H1 (cell line): ENCODE measurements around the gene EVC2. TPM values are rescaled to one million over a fixed set of nuclear protein-coding genes. Genes with fewer than 3 reads are reported as not detected.
A peak's percentile ranks its signal among the peaks of the same experiment; 100 is the strongest.

Experiments
- CTCF ChIA-PET: fragments of 300-600 bp; sonication (Branson Sonifier 250); formaldehyde crosslinking; loops from one replicate; lab custom pipeline; 2021; ENCODE audit not compliant: partially characterized antibody; lab: Charles Lee
- POLR2A ChIA-PET: fragments of 300-600 bp; sonication (Branson Sonifier 250); formaldehyde crosslinking; loops from one replicate; lab custom pipeline; 2021; ENCODE audit warnings: inconsistent platforms; ENCODE audit not compliant: partially characterized antibody; lab: Charles Lee
- DNase-seq, 2 experiments: peaks; one replicate each; pipeline versions ENCODE4 v3.0.0 to v3.0.0-alpha.2; 2010 to 2022; ENCODE audit warnings: low spot score in 2 of 2, low read depth in 1 of 2, mixed read lengths in 1 of 2
- FAIRE-seq: peaks from 2 replicates; lab custom pipeline; 2011; peaks lifted over from hg19 to GRCh38; lab: Jason Lieb, UNC
- H2AFZ ChIP-seq: 2 replicates; pipeline ENCODE4 v1.8.1; 2012; ENCODE audit warnings: low read length, inconsistent platforms
- H2AK5ac ChIP-seq: 2 replicates; pipeline ENCODE4 v1.6.1; 2013; ENCODE audit warnings: low read depth, low read length
- H2BK120ac ChIP-seq: replicated peaks from 2 replicates; pipeline ENCODE3; 2013; ENCODE audit warnings: low read depth, low read length, inconsistent platforms
- H2BK12ac ChIP-seq: 2 replicates; pipeline ENCODE4 v1.6.1; 2013; ENCODE audit warnings: low read depth, low read length
- H2BK15ac ChIP-seq: 2 replicates; pipeline ENCODE4 v1.6.1; 2013; ENCODE audit warnings: low read length
- H2BK20ac ChIP-seq: 2 replicates; pipeline ENCODE4 v1.6.1; 2013; ENCODE audit warnings: low read length
- H2BK5ac ChIP-seq: 2 replicates; pipeline ENCODE4 v1.6.1; 2013; ENCODE audit warnings: low read depth, low read length
- H3K14ac ChIP-seq: 2 replicates; pipeline ENCODE4 v1.6.1; 2013; ENCODE audit warnings: inconsistent platforms; ENCODE audit not compliant: insufficient read length
- H3K18ac ChIP-seq: 2 replicates; pipeline ENCODE4 v1.6.1; 2013; ENCODE audit warnings: low read length; ENCODE audit errors: extremely low read depth
- H3K23ac ChIP-seq: 2 replicates; pipeline ENCODE4 v1.6.1; 2013; ENCODE audit warnings: inconsistent platforms; ENCODE audit not compliant: insufficient read length
- H3K23me2 ChIP-seq: 2 replicates; pipeline ENCODE4 v1.6.1; 2013; ENCODE audit warnings: low read depth, low read length
- H3K27ac ChIP-seq: 2 replicates; pipeline ENCODE4 v1.6.1; 2011; ENCODE audit warnings: low read depth, low read length, inconsistent platforms
- H3K27me3 ChIP-seq, 4 experiments: replicated peaks in 1 of 4; 1 replicate in 1 of 4; 2 replicates in 3 of 4; pipeline versions ENCODE4 v1.6.1 to v1.8.1; 2011 to 2013; ENCODE audit warnings: low read length in 3 of 4, mild to moderate bottlenecking in 3 of 4, inconsistent platforms in 2 of 4, mixed read lengths in 2 of 4, moderate library complexity in 1 of 4; ENCODE audit not compliant: control insufficient read depth in 3 of 4, insufficient read depth in 3 of 4; ENCODE audit errors: extremely low read depth in 1 of 4
- H3K36me3 ChIP-seq, 4 experiments: 2 replicates each; pipeline versions ENCODE4 v1.6.1 to v1.8.1; 2011 to 2013; ENCODE audit warnings: mild to moderate bottlenecking in 4 of 4, low read length in 3 of 4, moderate library complexity in 2 of 4, control low read depth in 1 of 4, inconsistent platforms in 1 of 4; ENCODE audit not compliant: insufficient read depth in 4 of 4, control insufficient read depth in 2 of 4
- H3K4ac ChIP-seq: replicated peaks from 2 replicates; pipeline ENCODE3; 2013; ENCODE audit warnings: low read length, low read depth, mixed read lengths, inconsistent platforms; ENCODE audit not compliant: insufficient read length
- H3K4me1 ChIP-seq, 4 experiments: replicated peaks in 1 of 4; 1 replicate in 1 of 4; 2 replicates in 3 of 4; pipeline versions ENCODE4 v1.6.1 to v1.8.1; 2011 to 2013; ENCODE audit warnings: low read length in 3 of 4, inconsistent platforms in 2 of 4, mixed read lengths in 1 of 4; ENCODE audit not compliant: insufficient read depth in 4 of 4, control insufficient read depth in 3 of 4
- H3K4me2 ChIP-seq, 2 experiments: 2 replicates each; pipeline versions ENCODE4 v1.6.1 to v1.8.1; 2011 to 2013; ENCODE audit warnings: low read depth in 2 of 2, low read length in 2 of 2, control low read depth in 1 of 2, inconsistent platforms in 1 of 2, mild to moderate bottlenecking in 1 of 2; ENCODE audit not compliant: insufficient read depth in 1 of 2
- H3K4me3 ChIP-seq, 4 experiments: fragments of 200-600, 300-600 bp in 1 of 4; sonication (generic), shearing (Covaris generic), sonication (Bioruptor Twin) in 1 of 4; 2 replicates each; pipeline versions ENCODE4 v1.5.1 to v1.8.1; 2011 to 2016; ENCODE audit warnings: low read length in 4 of 4, low read depth in 3 of 4, control low read depth in 2 of 4, inconsistent platforms in 2 of 4, mild to moderate bottlenecking in 2 of 4, mixed read lengths in 1 of 4, moderate library complexity in 1 of 4; ENCODE audit not compliant: insufficient read depth in 2 of 4; ENCODE audit errors: extremely low read depth in 1 of 4
- H3K56ac ChIP-seq: replicated peaks from 2 replicates; pipeline ENCODE3; 2013; ENCODE audit warnings: low read depth, mild to moderate bottlenecking, mixed read lengths, low read length, inconsistent platforms; ENCODE audit not compliant: insufficient read length
- H3K79me1 ChIP-seq: 2 replicates; pipeline ENCODE4 v1.6.1; 2013; ENCODE audit warnings: low read depth, low read length, control low read depth
- H3K79me2 ChIP-seq, 2 experiments: 2 replicates each; pipeline versions ENCODE4 v1.6.1 to v1.8.1; 2012 to 2013; ENCODE audit warnings: low read length in 2 of 2, mild to moderate bottlenecking in 2 of 2, inconsistent platforms in 1 of 2; ENCODE audit not compliant: insufficient read depth in 2 of 2, control insufficient read depth in 1 of 2
- H3K9ac ChIP-seq, 4 experiments: replicated peaks in 1 of 4; 1 replicate in 1 of 4; 2 replicates in 3 of 4; pipeline versions ENCODE4 v1.6.1 to v1.8.1; 2011 to 2013; ENCODE audit warnings: low read depth in 3 of 4, low read length in 3 of 4, control low read depth in 2 of 4, mild to moderate bottlenecking in 2 of 4, moderate library complexity in 2 of 4, inconsistent platforms in 1 of 4; ENCODE audit errors: extremely low read depth in 1 of 4
- H3K9me3 ChIP-seq, 2 experiments: 2 replicates each; pipeline versions ENCODE4 v1.6.1 to v1.8.1; 2012 to 2013; ENCODE audit warnings: mild to moderate bottlenecking in 2 of 2, moderate library complexity in 2 of 2, control low read depth in 1 of 2, inconsistent platforms in 1 of 2, low read depth in 1 of 2, low read length in 1 of 2, mixed read lengths in 1 of 2; ENCODE audit not compliant: insufficient read depth in 2 of 2
- H4K20me1 ChIP-seq, 2 experiments: replicated peaks in 1 of 2; 2 replicates each; pipeline versions ENCODE3 to v1.8.1; 2011 to 2013; ENCODE audit warnings: inconsistent platforms in 2 of 2, low read length in 2 of 2, mild to moderate bottlenecking in 1 of 2; ENCODE audit not compliant: insufficient read depth in 2 of 2, control insufficient read depth in 1 of 2
- H4K5ac ChIP-seq: 2 replicates; pipeline ENCODE4 v1.6.1; 2013; ENCODE audit warnings: low read length, low read depth, mixed read lengths, inconsistent platforms; ENCODE audit not compliant: insufficient read length
- H4K8ac ChIP-seq: 2 replicates; pipeline ENCODE4 v1.8.0; 2013; ENCODE audit warnings: mild to moderate bottlenecking, moderate library complexity, low read length, inconsistent platforms; ENCODE audit not compliant: insufficient read depth; ENCODE audit errors: extremely low read depth
- H4K91ac ChIP-seq: replicated peaks from 2 replicates; pipeline ENCODE3; 2013; ENCODE audit warnings: low read length, mixed read lengths, inconsistent platforms; ENCODE audit not compliant: insufficient read length
- CHD2 ChIP-seq: IDR thresholded peaks from 2 replicates; pipeline ENCODE4 v1.6.1; 2012; ENCODE audit warnings: low read length, improper control_type of control experiment
- POU5F1 ChIP-seq: IDR thresholded peaks from 2 replicates; pipeline ENCODE4 v1.6.1; 2011; ENCODE audit warnings: low read depth, mild to moderate bottlenecking, low read length, moderate library complexity
- RAD21 ChIP-seq, 2 experiments: IDR thresholded peaks in 1 of 2; conservative IDR thresholded peaks in 1 of 2; 2 replicates each; pipeline ENCODE4 v1.6.1; 2011; ENCODE audit warnings: low read depth in 2 of 2, low read length in 2 of 2, improper control_type of control experiment in 1 of 2, inconsistent platforms in 1 of 2, mild to moderate bottlenecking in 1 of 2, moderate library complexity in 1 of 2
- RXRA ChIP-seq: IDR thresholded peaks from 2 replicates; pipeline ENCODE4 v1.6.1; 2011; ENCODE audit warnings: low read depth, mild to moderate bottlenecking, low read length, moderate library complexity; ENCODE audit not compliant: insufficient read depth
- WGBS, 2 experiments: shearing (Covaris generic) in 1 of 2; methylation state at CpG; one replicate each; pipeline versions ENCODE4 v1.1.6 to v1.1.7; 2013 to 2015; ENCODE audit warnings: low lambda C conversion rate in 2 of 2, mixed read lengths in 2 of 2, inconsistent platforms in 1 of 2, low coverage in 1 of 2, missing lambda C conversion rate in 1 of 2; ENCODE audit not compliant: insufficient replicate concordance in 2 of 2, insufficient coverage in 1 of 2, insufficient read length in 1 of 2; ENCODE audit errors: extremely low coverage in 1 of 2, missing lambda C conversion rate in 1 of 2; 5-methylcytosine and 5-hydroxymethylcytosine counted together
- polyA plus RNA-seq, 7 experiments: library from polyadenylated mRNA; depleted of rRNA in 3 of 7; stranded (reverse) in 5 of 7; unstranded in 2 of 7; fragments of >200 nt in 5 of 7; fragments of 200-250 nt in 2 of 7; gene quantifications; 1 replicate in 5 of 7; 2 replicates in 1 of 7; 4 replicates in 1 of 7; pipeline versions ENCODE4 v1.2.1 to v1.2.3, GENCODE V29; 2011 to 2013; ENCODE audit warnings: missing spikeins in 2 of 7, mixed read lengths in 2 of 7
- total RNA-seq: library from RNA; stranded (reverse); fragmentation: NEBNext Ultra II Directional; extraction: Animal tissue kit (Norgen Biotek cat#: 25700); gene quantifications from 2 replicates; pipeline ENCODE4 v1.2.1, GENCODE V29; 2021
- TF ChIP-seq, protein P1 (sequence below), 3 experiments: IDR thresholded peaks; 1 replicate in 2 of 3; 2 replicates in 1 of 3; pipeline versions ENCODE4 v1.5.1 to v1.6.1; 2011; ENCODE audit warnings: low read length in 3 of 3, mild to moderate bottlenecking in 3 of 3, inconsistent platforms in 2 of 3, low read depth in 1 of 3, moderate library complexity in 1 of 3; ENCODE audit not compliant: insufficient read depth in 1 of 3; ENCODE audit errors: control extremely low read depth in 1 of 3

EVC2 gene
- total and polyA plus RNA-seq, 2 of the 8 experiments (the other 6 are each of a cell fraction or from before 2014, with no cell fraction given) = 0.73 to 5.9 TPM

DNA sequence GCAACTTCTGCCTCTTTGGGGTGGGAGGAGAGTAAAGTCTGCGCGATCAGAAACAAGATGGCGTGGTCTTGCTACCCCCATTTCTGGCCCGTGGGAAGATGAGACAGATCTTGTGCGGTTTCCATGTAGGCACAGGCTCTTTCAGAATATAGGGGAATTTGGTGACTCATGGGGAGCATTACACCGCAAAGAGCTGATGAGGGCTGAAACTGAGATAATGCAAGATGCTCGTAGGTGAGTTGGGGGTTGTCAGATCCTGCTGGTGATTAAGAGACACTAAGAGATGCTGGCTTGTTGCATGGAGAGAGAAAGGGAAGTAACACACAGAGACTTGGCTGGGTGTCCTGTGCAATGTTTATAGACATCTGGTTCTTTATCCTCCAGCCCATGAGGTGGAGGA, 4.2 kb upstream of the EVC2 start:
- Histone ChIP-seq H3K14ac (no peak overlapping the region), H3K18ac (no peak overlapping the region), H3K23me2 (peaks cover 20% of the 10 kb centered on the region; the same call in 1 of the 2 replicates), H2AFZ (no peak overlapping the region), H3K79me2 (no peaks in the 10 kb centered on the region), H4K8ac (no peak overlapping the region), H3K27ac (no peak overlapping the region), H3K36me3 (peaks cover 0 to 7% (median 0%) of the 10 kb centered on the region in 4 experiments; a peak in 1 of 8 replicates), H2BK120ac (no peak overlapping the region), H3K23ac (no peak overlapping the region), H4K91ac (no peak overlapping the region), H2AK5ac (no peak overlapping the region), H3K4me2 (peak overlapping the region in 1 of 2 experiments; percentile 64; a peak in 1 of 4 replicates), H3K27me3 (peaks cover 0 to 16% (median 11%) of the 10 kb centered on the region in 4 experiments; a peak in 3 of 7 replicates), H3K9ac (no peak overlapping the region), H3K9me3 (peaks cover 3 to 6% of the 10 kb centered on the region in 2 experiments; a peak in 2 of 4 replicates), H2BK5ac (no peak overlapping the region), H3K4ac (no peak overlapping the region), H3K4me1 (peaks cover 3 to 15% (median 9%) of the 10 kb centered on the region in 4 experiments), H3K4me3 (no peak overlapping the region; a peak in 1 of 8 replicates), H2BK20ac (no peak overlapping the region), H3K56ac (no peak overlapping the region), H2BK15ac (no peak overlapping the region), H4K20me1 (peaks cover 4 to 5% of the 10 kb centered on the region in 2 experiments), H4K5ac (no peak overlapping the region), H2BK12ac (no peak overlapping the region), H3K79me1 (no peaks in the 10 kb centered on the region)
- ChIA-PET CTCF (no interaction called here), POLR2A (no interaction called here)
- DNase-seq (no peak), FAIRE-seq (no peak)
- 94% methylated on average over 7 of the region's 7 CpGs; no CpG with 5 or more reads in 1 of the 2 experiments for WGBS, 2 experiments
- no peak for TF ChIP-seq CHD2
- TF ChIP-seq POU5F1 = no peak
- no peak for TF ChIP-seq RXRA
- TF ChIP-seq RAD21 (IDR thresholded peaks at IDR 0.05 in 1 of 2, conservative IDR thresholded peaks at IDR 0.05 in 1 of 2; ENCODE audit: low read depth in 2 of 2, low read length in 2 of 2) = no peak
- TF ChIP-seq, protein P1, sequence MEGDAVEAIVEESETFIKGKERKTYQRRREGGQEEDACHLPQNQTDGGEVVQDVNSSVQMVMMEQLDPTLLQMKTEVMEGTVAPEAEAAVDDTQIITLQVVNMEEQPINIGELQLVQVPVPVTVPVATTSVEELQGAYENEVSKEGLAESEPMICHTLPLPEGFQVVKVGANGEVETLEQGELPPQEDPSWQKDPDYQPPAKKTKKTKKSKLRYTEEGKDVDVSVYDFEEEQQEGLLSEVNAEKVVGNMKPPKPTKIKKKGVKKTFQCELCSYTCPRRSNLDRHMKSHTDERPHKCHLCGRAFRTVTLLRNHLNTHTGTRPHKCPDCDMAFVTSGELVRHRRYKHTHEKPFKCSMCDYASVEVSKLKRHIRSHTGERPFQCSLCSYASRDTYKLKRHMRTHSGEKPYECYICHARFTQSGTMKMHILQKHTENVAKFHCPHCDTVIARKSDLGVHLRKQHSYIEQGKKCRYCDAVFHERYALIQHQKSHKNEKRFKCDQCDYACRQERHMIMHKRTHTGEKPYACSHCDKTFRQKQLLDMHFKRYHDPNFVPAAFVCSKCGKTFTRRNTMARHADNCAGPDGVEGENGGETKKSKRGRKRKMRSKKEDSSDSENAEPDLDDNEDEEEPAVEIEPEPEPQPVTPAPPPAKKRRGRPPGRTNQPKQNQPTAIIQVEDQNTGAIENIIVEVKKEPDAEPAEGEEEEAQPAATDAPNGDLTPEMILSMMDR (IDR thresholded peaks at IDR 0.05; ENCODE audit: control extremely low read depth in 1 of 3, insufficient read depth in 1 of 3, low read depth in 1 of 3, low read length in 3 of 3) = no peak
